ENCODE results near the gene BATF. TPM values are rescaled to one million over a fixed set of nuclear protein-coding genes. Genes with fewer than 3 reads are reported as not detected.

Gene BATF
- total RNA-seq, 1 experiment from 2014 or later, result 1.9 TPM

DNA sequence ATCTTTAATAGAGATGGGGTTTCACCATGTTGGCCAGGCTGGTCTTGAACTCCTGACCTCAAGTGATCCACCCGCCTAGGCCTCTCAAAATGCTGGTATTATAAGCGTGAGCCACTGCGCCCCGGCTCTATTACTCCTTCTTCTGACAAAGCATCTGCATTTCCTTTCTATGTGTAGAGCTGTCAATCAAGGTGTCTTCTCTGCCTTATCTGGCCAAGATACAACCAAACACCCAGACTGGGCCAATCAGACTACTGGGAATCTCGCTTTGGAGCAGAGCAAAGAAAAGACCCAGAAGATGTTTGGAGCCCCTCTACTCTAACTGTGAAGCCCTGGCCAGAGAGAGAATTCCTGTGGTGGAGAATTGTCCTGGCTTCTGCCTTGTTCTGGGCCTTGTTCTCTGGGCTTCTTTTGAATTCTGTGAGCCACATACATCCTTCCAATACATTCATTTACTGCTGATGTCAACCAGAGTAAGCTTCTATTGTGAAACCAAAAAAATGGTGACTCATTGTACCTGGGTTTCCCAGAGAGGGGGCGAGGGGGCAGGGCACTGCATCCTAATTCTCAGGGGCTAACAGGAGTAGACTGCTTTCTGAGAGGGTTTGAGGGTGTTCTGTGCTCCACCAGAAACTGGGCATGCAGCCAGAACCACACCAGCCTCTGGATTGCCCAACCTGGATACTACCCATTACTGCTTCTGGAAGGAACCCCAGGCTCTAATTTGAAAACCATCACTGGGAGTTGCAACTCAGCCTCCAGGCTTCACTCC, 37.4 kb downstream of the BATF start:
- DNase-seq (ENCODE audit: low read depth), result peak; percentile 71

GRCh38 chr14:75561013-75561432, 38.8 kb downstream of the BATF start:
- peak; percentile 74 for DNase-seq (ENCODE audit: low read depth)

- peak; percentile 53 for DNase-seq (ENCODE audit: low read depth)
Observed at GRCh38 chr14:75562089-75562488, 39.8 kb downstream of the BATF start.

GRCh38 chr14:75562489-75562888, 40.2 kb downstream of the BATF start:
- DNase-seq (ENCODE audit: low read depth), result peak; percentile 36

DNA sequence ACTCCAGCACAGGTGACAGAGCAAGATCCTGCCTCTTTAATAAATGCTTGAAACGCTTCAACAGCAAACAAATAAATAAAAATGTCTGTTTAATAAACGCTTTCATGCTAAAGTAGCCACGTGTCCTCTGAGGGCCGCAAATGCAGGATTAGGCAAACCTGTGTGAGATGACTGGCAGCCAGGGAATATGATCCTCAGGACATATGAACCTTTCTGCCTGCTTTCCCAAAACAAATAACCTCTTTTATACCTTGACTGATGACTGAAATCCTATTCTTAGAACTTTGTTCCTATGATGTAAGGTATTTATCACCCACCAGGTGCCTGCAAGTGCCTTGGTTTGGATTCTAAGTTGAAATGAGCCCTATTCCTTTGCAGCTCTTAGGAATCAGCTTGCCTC, 41.7 kb downstream of the BATF start:
- DNase-seq (ENCODE audit: low read depth), result no peak

- no peak for DNase-seq (ENCODE audit: low read depth)
Observed at GRCh38 chr14:75565056-75565455, 42.8 kb downstream of the BATF start.

DNA sequence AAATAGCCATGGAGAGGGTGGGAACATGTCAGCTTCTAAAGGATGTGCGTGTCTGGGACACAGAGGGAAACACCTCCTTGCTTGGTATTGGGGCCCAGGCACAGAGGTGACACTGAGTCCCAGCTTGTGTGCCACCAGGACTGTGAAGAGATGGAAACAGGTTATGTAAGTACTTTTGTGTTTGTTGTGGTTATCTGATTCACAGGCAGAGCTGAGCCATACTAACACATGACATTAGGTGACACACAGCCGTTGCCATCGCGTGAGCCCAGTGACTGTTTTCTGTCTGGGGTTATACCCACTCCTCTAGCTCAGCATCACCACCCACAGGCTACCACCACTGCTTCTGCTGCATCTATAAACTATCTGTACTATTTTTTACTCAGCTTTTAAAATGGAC, 44.1 kb downstream of the BATF start:
- DNase-seq (ENCODE audit: low read depth), result peak; percentile 59

- DNase-seq (ENCODE audit: low read depth), result no peak
Observed at GRCh38 chr14:75566752-75567151, 44.5 kb downstream of the BATF start.

GRCh38 chr14:75568140-75568539, 45.9 kb downstream of the BATF start:
- no peak for DNase-seq (ENCODE audit: low read depth)

GRCh38 chr14:75568791-75569190, 46.5 kb downstream of the BATF start:
- DNase-seq (ENCODE audit: low read depth), result no peak

DNA sequence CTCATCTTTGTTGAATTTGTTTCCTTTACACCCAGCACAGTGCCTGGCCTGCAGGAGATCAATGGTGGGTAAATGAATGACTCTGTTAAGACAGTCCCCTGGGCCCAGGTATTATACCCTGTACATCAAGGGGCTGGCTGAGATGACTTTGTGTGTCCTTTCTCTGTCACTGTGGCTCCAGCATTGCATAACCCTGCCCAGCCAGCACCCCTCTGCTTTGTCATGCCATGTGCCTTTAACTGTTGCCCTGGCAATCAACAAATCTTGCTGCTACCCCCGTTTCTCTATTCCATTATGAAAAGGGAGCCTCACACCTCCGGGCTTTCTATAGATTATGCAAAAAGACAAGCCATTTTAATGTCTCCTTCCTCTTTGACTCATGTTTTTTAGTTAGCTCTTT, 48.5 kb downstream of the BATF start:
- DNase-seq (ENCODE audit: low read depth), result no peak

GRCh38 chr14:75572104-75572503, 49.8 kb downstream of the BATF start:
- no peak for DNase-seq (ENCODE audit: low read depth)

GRCh38 chr14:75577090-75577489, 54.8 kb downstream of the BATF start:
- no peak for DNase-seq (ENCODE audit: low read depth)

DNA sequence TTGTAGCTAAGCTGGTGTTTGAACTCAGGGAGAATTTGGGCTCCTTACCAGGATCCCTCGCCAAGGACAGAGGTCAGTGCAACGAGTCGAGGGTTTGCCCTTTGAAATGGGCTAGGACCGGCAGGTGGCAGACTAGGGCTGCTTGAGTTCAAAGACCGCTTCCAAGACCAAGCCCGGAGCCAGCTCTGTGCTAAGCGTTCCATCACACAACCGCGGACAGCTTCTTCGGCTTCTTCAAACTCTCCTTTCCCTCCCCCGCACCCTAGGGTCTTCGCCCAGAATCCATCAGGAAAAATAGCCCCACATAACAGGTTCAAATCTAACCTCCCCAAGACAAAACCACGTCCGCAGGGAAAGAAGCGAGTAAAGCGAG, 55.4 kb downstream of the BATF start:
- peak; percentile 79 for DNase-seq (ENCODE audit: low read depth)

- DNase-seq (ENCODE audit: low read depth), result peak; percentile 57
Observed at GRCh38 chr14:75578102-75578785, 56.0 kb downstream of the BATF start, which contains the start of gene FLVCR2. TSS of gene FLVCR2 (plus strand) at chr14:75578620. CDS start at chr14:75578973, 353 bp downstream.

DNA sequence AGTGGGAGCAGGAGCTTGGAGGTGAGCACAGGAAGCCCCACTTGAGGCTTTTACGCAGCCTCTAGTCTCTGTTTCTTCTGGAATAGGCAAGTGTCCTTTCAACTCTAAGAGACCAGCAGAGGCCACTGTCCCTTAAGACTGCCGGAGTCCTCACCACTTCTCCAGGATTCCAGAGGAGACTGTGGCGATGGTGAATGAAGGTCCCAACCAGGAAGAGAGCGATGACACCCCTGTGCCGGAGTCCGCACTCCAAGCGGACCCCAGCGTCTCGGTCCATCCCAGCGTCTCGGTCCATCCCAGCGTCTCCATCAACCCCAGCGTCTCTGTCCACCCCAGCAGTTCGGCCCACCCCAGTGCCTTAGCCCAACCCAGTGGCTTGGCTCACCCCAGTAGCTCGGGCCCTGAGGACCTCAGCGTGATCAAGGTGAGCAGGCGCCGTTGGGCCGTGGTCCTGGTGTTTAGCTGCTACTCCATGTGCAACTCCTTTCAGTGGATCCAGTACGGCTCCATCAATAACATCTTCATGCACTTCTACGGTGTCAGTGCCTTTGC, 56.6 kb downstream of the BATF start:
- DNase-seq (ENCODE audit: low read depth), result peak; percentile 50

DNA sequence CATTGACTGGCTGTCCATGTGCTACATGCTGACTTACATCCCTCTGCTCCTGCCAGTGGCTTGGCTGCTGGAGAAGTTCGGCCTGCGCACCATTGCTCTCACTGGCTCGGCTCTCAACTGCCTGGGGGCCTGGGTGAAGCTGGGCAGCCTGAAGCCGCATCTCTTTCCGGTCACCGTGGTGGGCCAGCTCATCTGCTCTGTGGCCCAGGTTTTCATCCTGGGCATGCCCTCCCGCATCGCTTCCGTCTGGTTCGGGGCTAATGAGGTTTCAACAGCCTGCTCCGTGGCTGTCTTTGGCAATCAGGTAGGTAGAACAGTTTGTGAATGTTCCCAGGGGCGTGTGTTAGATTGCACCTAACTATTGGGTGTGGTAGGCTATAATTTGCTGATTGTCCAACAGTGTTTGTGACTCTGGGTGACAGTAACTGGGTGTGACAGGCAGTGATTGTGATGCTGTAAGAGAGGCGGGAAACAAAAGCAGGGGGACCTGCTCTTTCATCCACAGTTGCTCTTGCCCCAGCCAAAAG, 57.1 kb downstream of the BATF start:
- DNase-seq (ENCODE audit: low read depth), result no peak

GRCh38 chr14:75579882-75580281, 57.6 kb downstream of the BATF start:
- DNase-seq (ENCODE audit: low read depth), result no peak

- DNase-seq (ENCODE audit: low read depth), result no peak
Observed at GRCh38 chr14:75587388-75587787, 65.1 kb downstream of the BATF start.

- no peak for DNase-seq (ENCODE audit: low read depth)
Observed at GRCh38 chr14:75589931-75590330, 67.7 kb downstream of the BATF start.

DNA sequence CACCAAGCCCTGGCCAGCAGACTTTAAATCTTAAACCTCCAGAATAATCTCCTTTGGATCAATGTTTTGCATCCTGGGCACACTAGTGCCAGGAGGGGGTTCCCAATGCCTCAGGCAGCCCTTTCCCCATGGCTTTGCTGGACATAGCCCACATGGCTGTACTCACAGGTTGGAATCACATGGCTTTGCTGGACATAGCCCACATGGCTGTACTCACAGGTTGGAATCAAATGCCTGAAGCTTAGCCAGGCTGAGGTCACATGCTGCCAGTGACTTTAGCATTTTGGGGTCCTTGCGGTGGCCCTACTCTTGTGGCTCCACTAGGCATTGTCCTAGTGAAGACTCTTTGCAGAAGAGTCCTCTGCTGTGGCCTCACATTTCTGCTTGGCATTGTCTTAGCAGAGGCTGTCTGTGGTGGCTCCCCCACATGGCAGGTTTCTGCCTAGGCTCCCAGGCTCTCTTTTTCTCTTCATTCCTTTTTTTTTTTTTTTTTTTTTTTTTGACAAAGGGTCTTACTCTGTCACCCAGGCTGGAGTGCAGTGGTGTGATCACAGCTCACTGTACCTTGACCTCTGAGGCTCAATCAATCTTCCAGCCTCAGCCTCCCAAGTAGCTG, 69.2 kb downstream of the BATF start:
- DNase-seq (ENCODE audit: low read depth), result no peak

DNA sequence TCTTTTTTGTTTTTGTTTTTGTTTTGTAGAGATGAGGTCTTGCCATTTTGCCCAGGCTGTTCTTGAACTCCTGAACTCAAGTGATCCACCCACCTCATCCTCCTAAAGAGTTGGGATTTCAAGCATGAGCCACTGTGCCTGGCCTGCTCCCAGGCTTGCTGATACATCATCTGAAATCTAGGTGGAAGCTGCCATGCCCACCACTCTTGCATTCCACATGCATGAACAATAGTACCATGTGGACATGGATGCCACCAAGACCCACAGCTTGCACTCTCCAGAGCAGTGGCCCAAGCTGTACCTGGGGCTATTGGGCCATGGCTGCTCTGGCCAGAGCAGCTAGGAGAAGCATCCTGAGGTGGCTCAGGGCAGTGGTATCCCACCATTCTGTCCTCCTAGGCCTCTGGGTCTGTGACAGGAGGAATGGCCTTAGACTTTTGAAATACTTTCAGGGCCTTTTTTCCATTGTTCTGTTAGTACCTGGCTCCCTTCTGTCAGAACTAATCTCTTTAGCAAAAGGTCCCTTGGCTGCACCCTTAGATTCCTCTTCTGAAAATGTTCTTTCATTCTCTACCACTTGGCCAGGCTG, 69.8 kb downstream of the BATF start:
- no peak for DNase-seq (ENCODE audit: low read depth)
